H54 (cell line): ENCODE measurements around the gene RELCH.
"Not testable (repeated sequence)": the region's sequence is repeated elsewhere in the genome, so short reads cannot be mapped to it uniquely, and the experiment has no call there.

ENCODE experiments used
- DNase-seq: peaks from one replicate; pipeline ENCODE4 v3.0.0; 2011; ENCODE audit warnings: low spot score, mixed read lengths; ENCODE audit not compliant: insufficient read length
- FAIRE-seq: peaks from 3 replicates; lab custom pipeline; 2011; peaks lifted over from hg19 to GRCh38; lab: Jason Lieb, UNC
- POLR2A ChIP-seq: IDR thresholded peaks from 2 replicates; pipeline ENCODE4 v1.6.1; 2011; ENCODE audit warnings: low read depth, mild to moderate bottlenecking, low read length

The RELCH gene

DNA sequence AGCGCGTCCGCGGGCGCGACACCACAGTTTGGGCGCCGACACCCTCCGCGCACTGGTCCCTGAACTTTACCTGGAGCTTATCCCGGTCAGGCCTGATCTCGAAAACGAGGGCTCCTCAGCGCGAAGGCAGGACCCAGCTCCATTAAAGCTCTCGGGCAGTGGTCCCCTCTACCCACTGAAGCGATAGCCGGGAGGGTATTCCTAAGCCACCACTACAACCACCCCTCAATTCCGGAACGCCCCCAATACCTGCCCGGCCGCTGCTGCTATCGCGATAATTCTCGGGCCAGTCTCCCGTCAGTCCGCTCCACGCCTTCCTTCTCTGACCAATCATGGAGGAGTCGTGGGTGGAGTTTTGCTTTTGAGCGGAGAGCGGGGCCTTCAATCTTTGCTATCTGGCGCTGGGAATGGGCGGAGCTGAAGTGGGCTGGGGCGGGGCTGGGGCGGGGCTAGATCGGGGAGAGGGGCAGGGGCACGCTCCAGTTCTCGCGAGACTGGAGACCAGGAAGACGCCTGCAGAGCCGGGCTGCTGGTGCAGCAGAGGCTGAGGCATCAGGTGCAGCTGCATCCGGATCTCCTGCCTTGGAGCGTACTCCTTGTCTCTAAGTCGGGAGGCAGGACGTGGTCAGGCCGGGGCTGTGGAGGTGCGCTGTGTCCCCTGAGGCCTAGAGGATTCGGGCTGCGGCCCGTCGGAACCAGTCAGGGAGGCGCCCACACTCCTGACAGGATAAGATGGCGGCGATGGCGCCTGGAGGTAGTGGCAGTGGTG, at the start of gene RELCH, which contains the start of gene PIGN:
RELCH (plus strand) TSS at position 482 of the 769 bp plus-strand sequence; CDS start at position 733, 251 bp downstream.
PIGN (minus strand) TSS at position 283 of the 769 bp plus-strand sequence. CDS start 25,703 bp downstream, outside the sequence.
- peak; percentile 76 for DNase-seq
- TF ChIP-seq POLR2A, result peak; percentile 84
- FAIRE-seq, result peak; percentile 81

GRCh38 chr18:62138461-62139235, 48.4 kb upstream of the RELCH start:
- FAIRE-seq (no peak), DNase-seq (no peak)
- TF ChIP-seq POLR2A, result no peak

DNA sequence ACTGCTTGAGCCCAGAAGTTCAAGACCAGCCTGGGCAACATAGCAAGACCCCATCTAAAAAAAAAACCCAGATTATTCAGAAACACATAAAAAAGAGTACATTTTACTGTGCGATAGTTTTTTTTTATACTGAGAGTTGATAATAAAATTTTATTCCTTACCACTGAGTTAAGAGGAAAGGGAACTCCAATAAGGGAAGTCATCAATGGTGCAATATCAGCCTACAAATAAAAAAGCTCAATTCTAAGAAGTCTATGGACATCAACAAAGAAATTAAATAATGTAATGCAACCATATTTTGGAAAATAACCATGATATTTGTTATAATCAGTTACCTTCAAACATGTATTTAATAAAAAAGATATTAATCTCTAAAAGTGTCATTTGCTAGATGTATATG, 46.8 kb upstream of the RELCH start:
- DNase-seq (no peak), FAIRE-seq (no peak)
- no peak for TF ChIP-seq POLR2A

- no peak for TF ChIP-seq POLR2A
- DNase-seq (no peak), FAIRE-seq (no peak)
Observed at GRCh38 chr18:62144338-62144737, 42.7 kb upstream of the RELCH start.

- no peak for FAIRE-seq
Observed at GRCh38 chr18:62151068-62151771, 35.8 kb upstream of the RELCH start.

GRCh38 chr18:62152844-62153243, 34.2 kb upstream of the RELCH start:
- FAIRE-seq (no peak), DNase-seq (no peak)
- TF ChIP-seq POLR2A, result no peak

More at GRCh38 chr18:62151068-62151771, 35.8 kb upstream of the RELCH start:
- DNase-seq, result no peak
- no peak for TF ChIP-seq POLR2A

DNA sequence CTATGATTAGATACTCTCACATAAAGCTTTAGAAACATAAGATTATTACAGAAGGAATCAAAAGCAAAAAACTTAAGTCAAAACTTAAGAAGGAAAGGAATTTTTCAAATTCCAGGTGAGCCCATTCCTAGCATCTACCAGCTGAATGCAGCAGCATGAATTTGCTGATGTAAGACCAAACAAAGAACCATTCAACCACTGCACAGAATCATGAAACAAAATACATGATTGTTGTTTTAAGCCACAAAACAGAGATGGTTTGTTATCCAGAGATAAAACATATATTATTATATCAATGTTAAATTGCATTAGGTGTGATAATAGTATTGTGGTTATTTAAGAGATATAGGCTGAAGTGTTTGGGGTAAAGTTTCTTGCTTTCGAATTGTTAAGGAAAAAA, 29.2 kb upstream of the RELCH start:
- FAIRE-seq (no peak), DNase-seq (no peak)
- no peak for TF ChIP-seq POLR2A

GRCh38 chr18:62164310-62164709, 22.7 kb upstream of the RELCH start:
- no peak for FAIRE-seq
- no peak for TF ChIP-seq POLR2A
- no peak for DNase-seq

DNA sequence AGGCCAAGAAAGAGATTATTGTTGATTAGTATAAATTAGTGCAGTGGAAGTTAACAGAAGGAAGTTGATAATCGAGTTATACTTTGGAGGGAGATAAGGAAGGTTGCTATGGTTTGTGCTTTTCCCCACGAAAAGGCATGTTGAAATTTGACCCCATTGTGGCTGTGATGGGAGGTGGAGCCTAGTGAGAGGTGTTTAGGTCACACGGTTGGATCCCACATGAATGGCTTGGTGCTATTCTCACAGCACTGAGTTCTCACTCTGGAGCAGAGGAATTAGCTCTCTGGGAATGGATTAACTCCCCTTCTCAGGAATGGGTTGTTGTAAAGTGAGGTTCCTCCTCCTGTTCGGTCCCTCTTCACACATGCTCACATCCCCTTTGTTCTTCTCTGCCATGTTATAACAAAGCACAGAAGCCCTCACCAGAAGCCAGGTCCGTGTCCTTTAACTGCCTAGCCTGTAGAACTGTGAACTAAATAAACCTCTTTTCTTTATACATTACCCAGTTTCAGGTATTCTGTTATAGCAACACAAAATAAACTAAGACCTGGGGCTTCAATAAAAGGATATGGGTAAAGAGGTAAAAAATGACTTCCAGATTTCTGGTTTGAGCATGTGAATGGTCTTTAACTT, 22.1 kb upstream of the RELCH start:
- DNase-seq, result no peak
- FAIRE-seq, result no peak
- no peak for TF ChIP-seq POLR2A

DNA sequence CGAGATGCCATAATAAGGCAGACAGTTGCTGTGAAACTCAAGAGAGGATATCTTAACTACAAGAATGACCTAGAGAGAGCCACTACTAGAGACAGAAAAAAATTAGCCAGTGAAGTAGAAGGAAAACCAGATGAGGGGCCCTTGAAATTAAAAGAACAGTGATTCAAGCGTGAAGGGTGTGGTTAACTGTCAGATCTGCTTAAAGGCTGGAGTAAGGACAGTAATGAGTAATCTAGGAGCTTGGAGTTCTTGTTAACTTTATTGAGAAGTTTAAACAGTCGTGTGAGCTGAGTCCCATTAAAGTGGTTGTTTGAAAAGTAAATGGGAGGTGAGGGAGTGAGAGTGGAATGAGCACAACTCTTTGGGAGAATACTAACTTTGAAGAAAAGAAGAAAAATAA, 21.5 kb upstream of the RELCH start:
- FAIRE-seq (no peak), DNase-seq (no peak)
- TF ChIP-seq POLR2A, result no peak

GRCh38 chr18:62166524-62166923, 20.5 kb upstream of the RELCH start:
- DNase-seq, FAIRE-seq: not testable (repeated sequence)

- FAIRE-seq (no peak), DNase-seq (no peak)
- TF ChIP-seq POLR2A, result no peak
Observed at GRCh38 chr18:62170857-62171256, 16.2 kb upstream of the RELCH start.

DNA sequence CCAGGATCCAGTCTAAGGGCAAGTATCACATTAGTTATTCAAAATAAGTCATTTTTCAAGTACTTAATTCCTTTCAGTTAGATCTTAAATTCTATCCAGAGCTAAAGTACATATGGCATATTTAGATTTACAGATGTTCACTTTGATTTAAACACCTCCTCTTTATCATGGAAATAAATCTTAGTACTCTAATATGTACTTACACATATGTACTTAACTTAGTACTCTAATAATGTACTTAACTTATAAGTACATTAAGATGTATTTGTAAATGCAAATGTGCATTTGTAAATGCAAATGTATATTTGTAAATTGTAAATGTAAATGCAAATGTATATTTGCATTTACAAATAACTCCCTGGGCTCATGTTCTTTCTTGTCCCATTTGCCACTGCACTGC, 14.8 kb upstream of the RELCH start:
- FAIRE-seq (no peak), DNase-seq (no peak)
- no peak for TF ChIP-seq POLR2A
